Natural killer cell (primary cell): ENCODE results near the gene VSNL1. TPM values are rescaled to one million over a fixed set of nuclear protein-coding genes. Genes with fewer than 3 reads are reported as not detected.

Source experiments
- ATAC-seq, 3 donors: fragments of 150-1000 bp in 2 of 3; fragments of 200-7000 bp in 1 of 3; cut with Tn5 transposase; 1 replicate in 1 of 3; 2 replicates in 2 of 3; pipeline ENCODE4 v1.10.0; 2021; ENCODE audit warnings: mild to moderate bottlenecking in 2 of 3, moderate library complexity in 2 of 3
- DNase-seq, 2 donors: peaks; one replicate each; pipeline versions ENCODE4 v3.0.0 to v3.0.0-alpha.2; 2013 to 2021; ENCODE audit warnings: mixed read lengths in 1 of 2
- H3K27ac ChIP-seq: one replicate; pipeline ENCODE4 v1.5.1; 2013; ENCODE audit warnings: mild to moderate bottlenecking, low read length
- H3K27me3 ChIP-seq: one replicate; pipeline ENCODE4 v1.6.1; 2013; ENCODE audit warnings: low read length; ENCODE audit not compliant: control insufficient read depth, insufficient read depth
- H3K36me3 ChIP-seq: one replicate; pipeline ENCODE4 v1.6.1; 2013; ENCODE audit warnings: low read length; ENCODE audit not compliant: control insufficient read depth, insufficient read depth
- H3K4me1 ChIP-seq: one replicate; pipeline ENCODE4 v1.6.1; 2013; ENCODE audit warnings: low read length; ENCODE audit not compliant: control insufficient read depth, insufficient read depth
- H3K4me3 ChIP-seq: one replicate; pipeline ENCODE4 v1.5.1; 2013; ENCODE audit warnings: low read length
- H3K9me3 ChIP-seq: one replicate; pipeline ENCODE4 v1.6.1; 2013; ENCODE audit warnings: low read length; ENCODE audit not compliant: control insufficient read depth, insufficient read depth
- H3K27ac Mint-ChIP-seq, 2 donors: one replicate each; pipeline ENCODE4 v1.8.0; 2022; ENCODE audit warnings: mild to moderate bottlenecking in 2 of 2, mixed read lengths in 2 of 2, moderate library complexity in 1 of 2
- H3K27me3 Mint-ChIP-seq, 2 donors: one replicate each; pipeline ENCODE4 v1.8.0; 2022; ENCODE audit warnings: low read depth in 2 of 2, mixed read lengths in 2 of 2
- H3K36me3 Mint-ChIP-seq: one replicate; pipeline ENCODE4 v1.8.0; 2022; ENCODE audit warnings: mixed read lengths
- H3K4me1 Mint-ChIP-seq, 2 donors: one replicate each; pipeline ENCODE4 v1.8.0; 2022; ENCODE audit warnings: mixed read lengths in 2 of 2
- H3K4me3 Mint-ChIP-seq: one replicate; pipeline ENCODE4 v1.8.0; 2022; ENCODE audit warnings: mild to moderate bottlenecking, moderate library complexity, mixed read lengths
- H3K9me3 Mint-ChIP-seq, 2 donors: one replicate each; pipeline ENCODE4 v1.8.0; 2022; ENCODE audit warnings: mixed read lengths in 2 of 2
- WGBS: methylation state at CpG from one replicate; pipeline ENCODE4 v1.1.7; 2013; ENCODE audit warnings: missing lambda C conversion rate; ENCODE audit not compliant: insufficient coverage; 5-methylcytosine and 5-hydroxymethylcytosine counted together
- intact Hi-C: fragments of 100-400 bp; cut with micrococcal nuclease; formaldehyde crosslinking; loops from one replicate; pipeline ENCODE4 v1.14.2; 2022
- total RNA-seq, 4 donors: library from RNA; stranded (reverse); fragments of 120-200 nt in 1 of 4; gene quantifications; one replicate each; pipeline versions ENCODE4 v1.2.3 to v1.2.4, GENCODE V29; 2013 to 2022
- TF ChIP-seq, protein P1 (sequence below): fragments of 200-600 bp; IDR thresholded peaks from one replicate; pipeline ENCODE4 v1.8.0; 2022; ENCODE audit warnings: antibody characterized with exemption

Gene VSNL1
- total RNA-seq, 3 donors from 2014 or later (not counting 1 experiment from before 2014, with no cell fraction given): not detected

GRCh38 chr2:17536416-17536815 lies 4.1 kb upstream of the VSNL1 start:
- intact Hi-C loops: no loop called here
- H3K27me3 ChIP-seq: peaks cover 27% of the 10 kb centered on the region
- peaks cover 7 to 12% of the 10 kb centered on the region in 2 donors for H3K9me3 Mint-ChIP-seq

DNA sequence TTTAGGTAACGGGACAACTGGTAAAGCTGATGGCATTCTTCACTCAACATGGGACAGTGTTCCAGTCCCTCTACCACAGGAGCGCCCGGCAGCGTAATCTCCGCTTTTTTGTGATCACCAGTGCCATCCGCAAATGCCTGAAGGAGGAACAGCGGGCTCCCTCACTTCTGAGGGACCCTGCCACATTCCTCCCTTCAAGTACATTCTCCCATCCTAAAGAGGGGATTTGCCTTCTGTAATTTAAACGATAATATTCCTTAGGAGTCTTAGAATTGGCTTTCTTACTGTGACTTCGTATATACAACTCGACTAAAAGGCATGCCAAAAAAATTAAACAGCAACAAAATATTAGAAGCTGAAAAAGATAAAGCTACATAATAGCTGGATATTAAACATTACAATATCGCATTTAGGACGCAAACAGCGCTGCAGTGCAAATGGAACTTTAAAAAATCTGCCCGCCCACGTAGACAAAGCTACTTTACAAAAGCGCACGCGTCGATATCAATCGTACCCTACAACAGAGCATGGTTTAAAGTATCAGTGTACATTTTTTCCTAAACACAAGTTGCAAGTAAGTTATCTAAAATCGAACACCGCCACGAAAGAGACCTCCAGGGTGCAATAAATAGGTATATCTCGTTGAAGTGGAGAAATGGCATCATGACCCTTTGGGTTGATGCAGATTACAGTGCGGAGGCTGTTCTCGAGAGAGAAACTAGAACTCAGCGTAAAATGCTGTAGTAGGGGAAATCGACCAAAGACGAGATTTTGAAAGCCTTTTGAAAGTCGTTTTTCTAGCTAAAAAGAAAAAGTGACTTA lies 2.3 kb upstream of the VSNL1 start:
- TF ChIP-seq, protein P1, sequence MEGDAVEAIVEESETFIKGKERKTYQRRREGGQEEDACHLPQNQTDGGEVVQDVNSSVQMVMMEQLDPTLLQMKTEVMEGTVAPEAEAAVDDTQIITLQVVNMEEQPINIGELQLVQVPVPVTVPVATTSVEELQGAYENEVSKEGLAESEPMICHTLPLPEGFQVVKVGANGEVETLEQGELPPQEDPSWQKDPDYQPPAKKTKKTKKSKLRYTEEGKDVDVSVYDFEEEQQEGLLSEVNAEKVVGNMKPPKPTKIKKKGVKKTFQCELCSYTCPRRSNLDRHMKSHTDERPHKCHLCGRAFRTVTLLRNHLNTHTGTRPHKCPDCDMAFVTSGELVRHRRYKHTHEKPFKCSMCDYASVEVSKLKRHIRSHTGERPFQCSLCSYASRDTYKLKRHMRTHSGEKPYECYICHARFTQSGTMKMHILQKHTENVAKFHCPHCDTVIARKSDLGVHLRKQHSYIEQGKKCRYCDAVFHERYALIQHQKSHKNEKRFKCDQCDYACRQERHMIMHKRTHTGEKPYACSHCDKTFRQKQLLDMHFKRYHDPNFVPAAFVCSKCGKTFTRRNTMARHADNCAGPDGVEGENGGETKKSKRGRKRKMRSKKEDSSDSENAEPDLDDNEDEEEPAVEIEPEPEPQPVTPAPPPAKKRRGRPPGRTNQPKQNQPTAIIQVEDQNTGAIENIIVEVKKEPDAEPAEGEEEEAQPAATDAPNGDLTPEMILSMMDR: no peak
- intact Hi-C loops: no loop called here
- Histone ChIP-seq H3K27ac (no peak overlapping the region), H3K36me3 (no peaks in the 10 kb centered on the region), H3K4me1 (no peaks in the 10 kb centered on the region), H3K4me3 (no peak overlapping the region), H3K9me3 (no peaks in the 10 kb centered on the region), H3K27me3 (peaks cover 30% of the 10 kb centered on the region)
- no peak for ATAC-seq
- H3K27me3 Mint-ChIP-seq: peaks cover 38 to 43% of the 10 kb centered on the region in 2 donors
- H3K36me3 Mint-ChIP-seq: no peaks in the 10 kb centered on the region
- H3K9me3 Mint-ChIP-seq: peaks cover 7 to 9% of the 10 kb centered on the region in 2 donors
- DNase-seq: no peak
- H3K27ac Mint-ChIP-seq: no peak overlapping the region
- 11% methylated on average over 28 of the region's 30 CpGs for WGBS
- no peak overlapping the region for H3K4me3 Mint-ChIP-seq
- no peaks in the 10 kb centered on the region for H3K4me1 Mint-ChIP-seq

More at GRCh38 chr2:17536416-17536815, 4.1 kb upstream of the VSNL1 start:
- Mint-ChIP-seq H3K27me3 (peaks cover 34 to 36% of the 10 kb centered on the region in 2 donors), H3K4me3 (no peak overlapping the region), H3K36me3 (no peaks in the 10 kb centered on the region), H3K4me1 (no peaks in the 10 kb centered on the region), H3K27ac (no peak overlapping the region)
- no peaks in the 10 kb centered on the region for H3K36me3 ChIP-seq
- H3K4me3 ChIP-seq: no peak overlapping the region
- H3K27ac ChIP-seq: no peak overlapping the region
- DNase-seq: no peak
- WGBS: 93% methylated on average over 2 of the region's 2 CpGs
- TF ChIP-seq, protein P1: no peak
- no peak for ATAC-seq
- no peaks in the 10 kb centered on the region for H3K9me3 ChIP-seq
- H3K4me1 ChIP-seq: no peaks in the 10 kb centered on the region

- H3K4me3 Mint-ChIP-seq: no peak overlapping the region
- DNase-seq: no peak
- Histone ChIP-seq H3K27ac (no peak overlapping the region), H3K27me3 (peaks cover 30% of the 10 kb centered on the region), H3K36me3 (no peaks in the 10 kb centered on the region), H3K4me3 (no peak overlapping the region), H3K4me1 (no peaks in the 10 kb centered on the region), H3K9me3 (no peaks in the 10 kb centered on the region)
- ATAC-seq: no peak
- peaks cover 38 to 46% of the 10 kb centered on the region in 2 donors for H3K27me3 Mint-ChIP-seq
- 2% methylated on average over 50 of the region's 52 CpGs for WGBS
- H3K9me3 Mint-ChIP-seq: peaks cover 8 to 9% of the 10 kb centered on the region in 2 donors
- H3K27ac Mint-ChIP-seq: no peak overlapping the region
- H3K4me1 Mint-ChIP-seq: no peaks in the 10 kb centered on the region
- no peaks in the 10 kb centered on the region for H3K36me3 Mint-ChIP-seq
- TF ChIP-seq, protein P1: no peak
- intact Hi-C loops: no loop called here
Observed at GRCh38 chr2:17538844-17539554, 1.5 kb upstream of the VSNL1 start.
